BE2C (cell line): Measurements from ENCODE around the gene TMTC3.

Source experiments
- DNase-seq: peaks from one replicate; pipeline ENCODE4 v3.0.0-alpha.2; 2020
- H3K27me3 ChIP-seq: fragments of 250-450 bp; sonication (Bioruptor Pico); 2 replicates; pipeline ENCODE4 v1.5.1; 2020; ENCODE audit warnings: mild to moderate bottlenecking
- H3K36me3 ChIP-seq: fragments of 250-450 bp; sonication (Bioruptor Pico); 2 replicates; pipeline ENCODE4 v1.5.1; 2020; ENCODE audit warnings: mild to moderate bottlenecking
- H3K4me1 ChIP-seq: fragments of 250-450 bp; sonication (Bioruptor Pico); 2 replicates; pipeline ENCODE4 v1.5.1; 2020
- H3K4me3 ChIP-seq: 2 replicates; pipeline ENCODE4 v1.5.1; 2011; ENCODE audit warnings: low read depth, low read length
- H3K9me3 ChIP-seq: fragments of 250-450 bp; sonication (Bioruptor Pico); 2 replicates; pipeline ENCODE4 v1.5.1; 2020
- CTCF ChIP-seq: IDR thresholded peaks from 2 replicates; pipeline ENCODE4 v1.5.1; 2012; ENCODE audit warnings: mild to moderate bottlenecking, low read depth, low read length

Gene TMTC3

DNA sequence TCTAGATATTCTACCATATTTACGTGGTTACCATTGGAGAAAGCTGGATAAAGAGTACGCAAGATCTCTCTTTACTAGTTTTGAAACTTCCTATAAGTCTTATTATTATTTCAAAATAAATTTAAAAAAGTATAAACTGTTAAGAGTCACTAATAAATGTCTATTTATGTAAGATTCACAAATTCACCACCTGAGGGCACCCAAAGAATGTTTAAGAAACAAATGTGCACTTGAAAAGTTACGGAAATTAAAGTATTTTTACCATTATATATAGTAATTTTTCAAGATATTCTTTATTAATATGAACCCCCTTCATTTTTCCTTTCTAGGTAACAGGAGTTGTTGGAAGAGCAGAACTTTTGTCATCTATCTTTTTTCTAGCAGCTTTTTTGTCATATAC is 11.9 kb downstream of the TMTC3 start:
- peak; percentile 28; the same call in 1 of the 2 replicates for TF ChIP-seq CTCF
- no peaks in the 10 kb centered on the region for H3K4me1 ChIP-seq

DNA sequence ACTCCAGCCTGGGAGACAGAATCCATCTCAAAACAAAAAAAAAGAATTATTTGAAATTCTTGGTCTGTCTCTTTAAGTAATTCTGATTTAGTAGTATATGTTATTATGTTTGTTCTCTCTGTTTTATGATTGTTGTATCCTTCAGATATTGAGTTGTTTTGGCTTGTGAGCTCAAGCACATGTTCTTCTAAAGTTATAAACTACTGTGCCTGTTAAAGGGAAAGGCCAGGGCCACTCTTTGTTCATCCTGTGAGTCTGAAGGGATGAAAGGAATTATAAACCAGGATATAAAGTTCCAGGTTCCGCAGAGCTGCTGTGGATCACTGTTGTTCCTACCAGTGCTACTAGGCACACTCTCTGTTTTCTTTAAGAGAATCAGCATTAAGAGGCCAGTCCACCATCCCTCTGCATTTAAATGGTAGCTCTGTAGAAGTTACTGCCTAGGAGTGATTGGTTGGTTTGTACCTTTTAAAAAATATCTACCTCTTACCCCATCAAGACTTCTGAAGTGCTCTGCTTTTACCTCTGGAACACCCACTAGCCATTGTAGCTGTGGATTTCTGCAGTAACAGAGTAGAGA is 14.1 kb downstream of the TMTC3 start:
- H3K4me3 ChIP-seq, result no peak overlapping the region
- TF ChIP-seq CTCF, result no peak
- no peaks in the 10 kb centered on the region for H3K27me3 ChIP-seq
- H3K4me1 ChIP-seq, result no peaks in the 10 kb centered on the region
- no peak for DNase-seq
- no peaks in the 10 kb centered on the region for H3K36me3 ChIP-seq
- H3K9me3 ChIP-seq, result no peaks in the 10 kb centered on the region

More for the DNA sequence above, 11.9 kb downstream of the TMTC3 start:
- Histone ChIP-seq H3K27me3 (no peaks in the 10 kb centered on the region), H3K4me3 (no peak overlapping the region), H3K9me3 (no peaks in the 10 kb centered on the region), H3K36me3 (no peaks in the 10 kb centered on the region)
- DNase-seq, result no peak

DNA sequence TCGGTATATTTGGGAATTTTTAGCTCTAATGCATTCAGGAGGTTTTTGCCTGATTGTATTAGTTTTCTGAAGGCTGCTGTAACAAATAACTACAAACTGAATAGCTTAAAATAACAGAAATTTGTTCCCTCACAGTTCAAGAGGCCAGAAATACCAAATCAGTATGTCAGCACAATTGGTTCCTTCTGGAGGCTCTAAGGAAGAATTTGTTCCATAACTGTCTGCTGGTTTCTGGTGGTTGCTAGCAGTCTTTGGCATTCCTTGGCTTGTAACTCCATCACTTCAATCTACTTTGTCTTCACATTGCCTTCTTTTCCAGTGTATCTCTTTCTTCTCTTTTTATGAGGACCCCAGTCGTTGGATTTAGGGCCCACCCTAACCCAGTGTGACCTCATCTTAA is 21.3 kb downstream of the TMTC3 start:
- no peak for TF ChIP-seq CTCF
- no peak overlapping the region for H3K4me3 ChIP-seq
- peaks cover 8% of the 10 kb centered on the region for H3K36me3 ChIP-seq

GRCh38 chr12:88166179-88166578 is 24.1 kb downstream of the TMTC3 start:
- Histone ChIP-seq H3K27me3 (no peaks in the 10 kb centered on the region), H3K36me3 (peaks cover 8% of the 10 kb centered on the region), H3K9me3 (no peaks in the 10 kb centered on the region), H3K4me3 (no peak overlapping the region), H3K4me1 (no peaks in the 10 kb centered on the region)
- no peak for TF ChIP-seq CTCF
- DNase-seq, result no peak

More for the DNA sequence above, 21.3 kb downstream of the TMTC3 start:
- Histone ChIP-seq H3K4me1 (no peaks in the 10 kb centered on the region), H3K9me3 (no peaks in the 10 kb centered on the region), H3K27me3 (no peaks in the 10 kb centered on the region)
- DNase-seq, result no peak

- TF ChIP-seq CTCF, result no peak
- no peak overlapping the region for H3K4me3 ChIP-seq
- no peak for DNase-seq
- H3K27me3 ChIP-seq, result no peaks in the 10 kb centered on the region
- no peaks in the 10 kb centered on the region for H3K4me1 ChIP-seq
- peaks cover 8% of the 10 kb centered on the region for H3K36me3 ChIP-seq
- H3K9me3 ChIP-seq, result no peaks in the 10 kb centered on the region
Measured at GRCh38 chr12:88167384-88167783, 25.3 kb downstream of the TMTC3 start.

DNA sequence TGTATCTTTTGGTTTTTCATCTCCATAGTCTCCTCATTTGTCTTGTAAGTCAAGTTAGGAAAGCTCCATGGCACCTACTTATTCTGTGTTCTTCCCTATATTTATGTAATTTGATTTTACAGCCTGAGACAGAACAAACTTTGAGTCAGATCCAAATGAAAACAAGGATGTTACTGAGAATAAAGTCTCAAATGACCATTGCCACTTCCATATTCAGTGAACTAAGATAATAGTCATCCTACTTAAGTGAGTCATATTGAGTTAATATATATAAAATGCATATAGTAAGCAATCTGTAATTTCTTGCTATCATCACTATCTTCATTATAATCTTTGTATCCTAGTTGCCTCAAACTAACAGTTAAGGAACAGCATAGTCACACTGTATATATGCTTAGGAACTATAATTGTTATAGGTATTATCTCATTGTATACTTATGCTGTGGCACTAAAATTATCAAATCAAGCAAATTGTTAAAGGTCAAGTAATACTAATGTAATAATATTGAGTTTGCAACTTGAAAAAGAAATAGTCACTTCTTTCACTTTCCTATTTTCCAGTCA is 30.8 kb downstream of the TMTC3 start:
- Histone ChIP-seq H3K9me3 (no peaks in the 10 kb centered on the region), H3K4me3 (no peak overlapping the region), H3K4me1 (no peaks in the 10 kb centered on the region), H3K36me3 (peaks cover 5% of the 10 kb centered on the region), H3K27me3 (no peaks in the 10 kb centered on the region)
- no peak for DNase-seq
- no peak for TF ChIP-seq CTCF
